Right lobe of liver (tissue), 6 donors: Measurements from ENCODE around the gene GPR135. TPM values are rescaled to one million over a fixed set of nuclear protein-coding genes. Genes with fewer than 3 reads are reported as not detected.

Experiments
- ATAC-seq, 4 donors: fragments of 200-7000 bp; cut with Tn5 transposase; one replicate each; pipeline ENCODE4 v1.9.1; 2020; ENCODE audit warnings: mild to moderate bottlenecking in 4 of 4, moderate library complexity in 4 of 4
- DNase-seq, 3 donors: peaks; one replicate each; pipeline ENCODE4 v3.0.0-alpha.2; 2020
- H3K27ac ChIP-seq, 3 donors: fragments of 200-600 bp; one replicate each; pipeline ENCODE4 v1.8.0; 2022
- H3K27me3 ChIP-seq, 2 donors: fragments of 200-600 bp; one replicate each; pipeline ENCODE4 v1.8.0; 2022
- H3K36me3 ChIP-seq, 4 donors: fragments of 200-600 bp; sonication (generic) in 1 of 4; one replicate each; pipeline versions ENCODE4 v1.5.1 to v1.8.0; 2017 to 2022; ENCODE audit warnings: control low read depth in 1 of 4
- H3K4me1 ChIP-seq, 4 donors: fragments of 200-600 bp; sonication (generic) in 1 of 4; one replicate each; pipeline versions ENCODE4 v1.5.1 to v1.8.0; 2017 to 2022; ENCODE audit warnings: control low read depth in 1 of 4
- H3K4me3 ChIP-seq, 3 donors: fragments of 200-600 bp; one replicate each; pipeline ENCODE4 v1.8.0; 2022
- H3K9me3 ChIP-seq, 4 donors: fragments of 200-600 bp; sonication (generic) in 1 of 4; one replicate each; pipeline versions ENCODE4 v1.5.1 to v1.8.0; 2017 to 2022; ENCODE audit warnings: control low read depth in 1 of 4
- CTCF ChIP-seq, 4 donors: fragments of 200-600 bp in 3 of 4; fragments of 450-650 bp in 1 of 4; IDR thresholded peaks; one replicate each; pipeline versions ENCODE4 v1.5.1 to v1.8.0; 2016 to 2022; ENCODE audit warnings: antibody characterized with exemption in 4 of 4, mild to moderate bottlenecking in 2 of 4
- POLR2A ChIP-seq: fragments of 450-650 bp; IDR thresholded peaks from one replicate; pipeline ENCODE4 v1.6.1; 2017; ENCODE audit warnings: antibody characterized with exemption, mild to moderate bottlenecking
- WGBS: methylation state at CpG from one replicate; pipeline ENCODE4 v1.1.6; 2018; ENCODE audit warnings: low coverage, low lambda C conversion rate; ENCODE audit not compliant: insufficient coverage; ENCODE audit errors: missing lambda C conversion rate; 5-methylcytosine and 5-hydroxymethylcytosine counted together
- intact Hi-C, 2 donors: fragments of 100-400 bp; cut with DNase I; formaldehyde crosslinking; loops; one replicate each; pipeline versions ENCODE4 v1.11.2 to v1.14.1; 2022
- total RNA-seq, 6 experiments: library from RNA; depleted of rRNA in 2 of 6; stranded (reverse); fragments of >200 nt in 2 of 6; fragmentation: NEBNext Ultra II Directional in 3 of 6; extraction: Animal tissue kit (Norgen Biotek cat#: 25700) in 3 of 6; gene quantifications; one replicate each; pipeline versions ENCODE4 v1.1.0 to v1.2.4, GENCODE V29; 2016 to 2023
- donor health status: DM: no; HTN: yes; CAD: no.
- donor health status: DM: no; HTN: no; CAD: no.
- donor health status: DM: no; HTN: no; CAD: no.
- donor health status: DM: no; HTN: yes; CAD: no.
- donor health status: DM: no; HTN: yes; CAD: no.

GPR135 gene
- total RNA-seq, 6 experiments from 2014 or later: 0.62 to 3.6 (median 1.6) TPM

- ATAC-seq (no peak), DNase-seq (no peak)
- H3K27me3 ChIP-seq: no peaks in the 10 kb centered on the region
- WGBS: 79% methylated on average over 1 of the region's 1 CpG
- H3K4me3 ChIP-seq: no peak overlapping the region
- intact Hi-C loops: no loop called here
- peaks cover 0 to 11% (median 3%) of the 10 kb centered on the region in 4 donors for H3K4me1 ChIP-seq
- H3K36me3 ChIP-seq: no peaks in the 10 kb centered on the region
- no peak overlapping the region for H3K27ac ChIP-seq
- TF ChIP-seq POLR2A (no peak), CTCF (IDR thresholded peaks at IDR 0.05) (no peak)
- no peaks in the 10 kb centered on the region for H3K9me3 ChIP-seq
Measured at GRCh38 chr14:59461891-59462290, 3.3 kb downstream of the GPR135 start.

GRCh38 chr14:59460378-59460777, 4.8 kb downstream of the GPR135 start:
- H3K27me3 ChIP-seq: no peaks in the 10 kb centered on the region
- DNase-seq (no peak), ATAC-seq (no peak)
- no peak overlapping the region for H3K27ac ChIP-seq
- TF ChIP-seq POLR2A (no peak), CTCF (IDR thresholded peaks at IDR 0.05) (no peak)
- H3K4me3 ChIP-seq: no peak overlapping the region
- no peaks in the 10 kb centered on the region for H3K36me3 ChIP-seq
- peaks cover 0 to 7% (median 3%) of the 10 kb centered on the region in 4 donors for H3K4me1 ChIP-seq
- intact Hi-C loops: no loop called here
- 93% methylated on average over 1 of the region's 1 CpG for WGBS
- no peaks in the 10 kb centered on the region for H3K9me3 ChIP-seq

GRCh38 chr14:59458486-59458885, 6.7 kb downstream of the GPR135 start:
- no peaks in the 10 kb centered on the region for H3K36me3 ChIP-seq
- intact Hi-C loops: no loop called here
- ATAC-seq: no peak
- no peak overlapping the region for H3K27ac ChIP-seq
- DNase-seq: no peak
- no peaks in the 10 kb centered on the region for H3K9me3 ChIP-seq
- no peak for TF ChIP-seq POLR2A
- TF ChIP-seq CTCF (IDR thresholded peaks at IDR 0.05): no peak
- H3K27me3 ChIP-seq: no peaks in the 10 kb centered on the region
- WGBS: 78% methylated on average over 2 of the region's 2 CpGs
- H3K4me3 ChIP-seq: no peak overlapping the region
- no peaks in the 10 kb centered on the region for H3K4me1 ChIP-seq

- Histone ChIP-seq H3K27me3 (no peaks in the 10 kb centered on the region), H3K36me3 (no peaks in the 10 kb centered on the region), H3K9me3 (no peaks in the 10 kb centered on the region), H3K4me1 (no peaks in the 10 kb centered on the region), H3K27ac (no peak overlapping the region), H3K4me3 (no peak overlapping the region)
- no peak for DNase-seq
- 100% methylated on average over 1 of the region's 1 CpG for WGBS
- intact Hi-C loops: no loop called here
- ATAC-seq: no peak
- TF ChIP-seq POLR2A (no peak), CTCF (IDR thresholded peaks at IDR 0.05) (no peak)
Measured at GRCh38 chr14:59455411-59455810, 9.8 kb downstream of the GPR135 start.

- intact Hi-C loops: no loop called here
- TF ChIP-seq POLR2A (no peak), CTCF (IDR thresholded peaks at IDR 0.05) (no peak)
- H3K4me1 ChIP-seq: no peaks in the 10 kb centered on the region
- ATAC-seq (no peak), DNase-seq (no peak)
- H3K27ac ChIP-seq: no peak overlapping the region
- 10% methylated on average over 1 of the region's 2 CpGs for WGBS
- H3K4me3 ChIP-seq: no peak overlapping the region
- no peaks in the 10 kb centered on the region for H3K9me3 ChIP-seq
- H3K27me3 ChIP-seq: no peaks in the 10 kb centered on the region
- H3K36me3 ChIP-seq: no peaks in the 10 kb centered on the region
Measured at GRCh38 chr14:59454139-59454538, 11.0 kb downstream of the GPR135 start.
